Measurements from ENCODE around the gene MTFR2.
"Not testable (repeated sequence)": the region's sequence is repeated elsewhere in the genome, so short reads cannot be mapped to it uniquely, and the experiment has no call there.

MTFR2 gene

DNA sequence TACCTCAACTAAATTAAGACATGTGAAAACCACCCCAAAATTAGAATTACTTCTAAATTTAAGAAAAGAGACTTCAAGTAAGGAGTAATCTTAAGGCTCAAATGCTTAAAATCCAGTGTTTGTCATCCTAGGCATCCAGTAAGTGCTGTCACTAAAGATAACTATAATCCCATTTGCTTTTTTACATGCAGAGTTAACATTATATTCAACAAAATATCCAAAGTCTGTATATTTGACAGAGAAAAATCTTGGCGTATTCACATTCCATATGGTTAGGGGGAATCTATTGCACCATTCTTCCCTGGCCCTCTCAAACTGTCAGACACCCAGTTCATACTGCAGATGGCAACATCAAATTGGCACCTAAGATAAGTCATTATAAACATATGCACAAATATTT lies 17.4 kb downstream of the MTFR2 start:
- DNase-seq = no peak

DNA sequence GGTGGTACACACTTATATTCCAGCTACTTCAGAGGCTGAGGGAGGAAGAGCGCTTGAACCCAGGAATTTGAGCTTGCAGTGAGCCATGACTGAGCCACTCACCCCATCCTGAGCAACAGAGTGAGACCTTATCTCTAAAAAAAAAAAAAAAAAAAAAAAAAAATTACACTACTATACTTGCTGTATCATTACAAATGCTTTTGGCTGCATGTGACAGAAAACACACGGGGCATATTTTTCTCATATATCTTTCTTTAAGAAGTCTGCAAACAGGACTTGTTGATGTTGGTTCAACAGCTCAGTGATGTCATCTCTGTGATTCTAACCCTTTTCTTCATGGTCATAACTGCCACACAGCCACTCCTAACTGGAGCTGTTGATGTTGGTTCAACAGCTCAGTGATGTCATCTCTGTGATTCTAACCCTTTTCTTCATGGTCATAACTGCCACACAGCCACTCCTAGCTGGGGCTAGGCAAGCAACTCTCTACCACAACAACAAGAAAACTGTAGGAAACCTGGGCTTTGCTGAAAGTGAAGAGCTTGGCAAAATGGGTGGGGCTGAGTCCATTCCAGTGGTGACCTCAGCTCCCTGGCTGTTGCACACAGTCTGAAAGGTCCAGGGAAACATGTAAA lies 19.8 kb downstream of the MTFR2 start:
- no peak for DNase-seq

DNA sequence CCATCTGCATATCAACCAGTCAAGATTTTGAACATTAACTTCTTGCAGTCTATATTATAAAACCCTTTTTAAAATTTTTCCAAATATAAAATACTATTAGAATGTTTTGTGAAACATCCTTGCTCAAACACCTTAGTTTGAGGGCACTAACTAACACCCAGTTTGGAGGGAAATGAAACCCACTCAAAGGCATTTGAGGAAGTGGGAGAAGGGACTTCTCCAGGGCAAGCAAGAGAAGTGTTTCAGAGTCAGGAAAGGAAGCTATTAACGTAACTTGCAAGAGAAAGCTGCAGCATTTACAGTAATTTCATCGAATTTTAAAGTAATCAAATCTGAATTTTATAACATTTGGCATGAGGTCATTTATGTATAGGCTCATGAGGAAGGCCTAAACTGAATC lies 21.3 kb downstream of the MTFR2 start:
- DNase-seq = no peak

DNA sequence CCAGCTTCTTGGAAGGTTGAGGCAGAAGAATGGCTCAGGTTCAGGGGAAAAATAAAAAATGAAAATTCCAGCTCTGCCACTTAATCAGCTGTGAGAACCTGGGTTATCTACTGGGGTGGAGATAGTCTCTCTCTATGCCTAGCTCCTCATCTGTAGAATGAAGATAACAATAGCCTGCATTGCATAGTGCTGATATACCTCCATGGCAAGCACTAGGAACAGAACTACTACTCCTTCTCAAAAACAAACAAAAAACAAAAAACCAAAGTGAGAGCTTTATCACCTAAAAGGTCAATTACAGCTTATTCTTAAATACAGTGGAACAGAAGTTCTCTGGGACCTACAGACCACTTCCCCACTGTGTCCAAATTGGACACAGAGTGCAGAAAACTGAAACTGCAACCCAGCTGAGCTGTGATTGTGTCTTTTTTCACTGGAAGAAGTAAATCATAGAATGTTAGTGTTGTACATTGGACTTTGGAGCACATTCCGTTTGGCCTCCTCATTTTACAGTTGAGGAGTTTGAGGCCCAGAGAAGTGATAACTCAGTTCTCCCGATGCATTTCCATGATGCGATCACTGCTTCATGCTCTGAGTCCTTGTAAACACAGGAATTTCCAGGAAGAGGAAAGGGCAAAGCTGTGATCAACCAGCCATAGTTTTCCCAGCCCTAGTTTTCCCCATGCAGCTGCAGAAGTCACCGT lies 23.3 kb downstream of the MTFR2 start:
- DNase-seq = no peak

DNA sequence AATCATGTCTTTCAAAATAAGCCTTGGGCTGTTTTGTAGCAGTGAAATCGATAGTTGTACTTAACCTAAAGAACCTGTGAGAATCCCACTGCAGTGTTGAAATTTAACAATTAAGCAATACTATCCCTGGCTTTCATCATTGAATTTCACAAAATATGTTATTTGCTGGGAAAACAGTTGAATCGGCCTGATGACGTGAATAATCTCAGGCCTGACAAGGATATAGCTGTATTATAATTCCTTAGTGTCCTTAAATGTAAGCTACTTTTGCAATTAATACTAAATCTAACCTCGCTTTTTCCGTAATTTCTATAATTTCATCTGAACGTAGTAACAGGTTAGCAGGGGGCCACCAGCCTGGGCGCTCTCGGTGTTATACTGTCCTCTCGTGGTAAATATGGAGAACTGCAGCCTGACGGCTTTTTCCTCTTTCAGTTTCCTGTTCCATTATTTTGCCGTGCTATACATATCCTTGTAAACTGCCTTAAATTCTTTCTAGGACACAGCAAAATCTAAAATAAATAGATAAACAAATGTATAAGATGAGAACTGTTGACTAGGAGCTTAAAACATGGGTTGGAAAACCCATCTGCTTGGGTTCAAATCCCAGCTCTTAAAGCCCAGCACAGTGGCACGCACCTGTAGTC lies 24.0 kb downstream of the MTFR2 start:
- DNase-seq = peak; percentile 62

DNA sequence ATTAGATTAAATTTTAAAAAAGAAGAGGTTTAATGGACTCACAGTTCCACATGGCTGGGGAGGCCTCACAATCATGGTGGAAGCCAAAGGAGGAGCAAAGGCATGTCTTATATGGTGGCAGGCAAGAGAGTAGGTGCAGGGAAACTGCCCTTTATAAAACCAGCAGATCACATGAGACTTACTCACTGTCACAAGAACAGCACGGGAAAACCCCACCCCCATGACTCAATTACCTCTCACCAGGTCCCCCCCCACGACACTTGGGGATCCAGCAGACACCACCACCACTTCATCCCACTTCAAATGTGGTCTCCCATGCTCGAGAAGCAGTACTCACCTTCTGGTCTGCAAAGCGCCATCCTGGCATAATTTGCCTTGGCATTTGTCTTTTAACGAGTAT lies 24.6 kb downstream of the MTFR2 start:
- no peak for DNase-seq

DNA sequence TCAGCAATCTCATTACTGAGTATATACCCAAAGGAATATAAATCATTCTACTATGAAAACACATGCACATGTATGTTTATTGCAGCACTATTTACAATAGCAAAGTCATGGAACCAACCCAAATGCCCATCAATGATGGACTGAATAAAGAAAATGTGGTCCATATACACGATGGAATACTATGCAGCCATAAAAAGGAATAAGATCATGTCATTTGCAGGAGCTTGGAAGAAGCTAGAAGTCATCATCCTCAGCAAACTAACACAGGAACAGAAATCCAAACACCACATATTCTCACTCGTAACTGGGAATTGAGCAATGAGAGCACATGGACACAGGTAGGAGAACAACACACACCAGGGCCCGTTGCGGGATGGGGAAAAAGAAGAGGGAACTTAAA lies 25.1 kb downstream of the MTFR2 start:
- not testable (repeated sequence) for DNase-seq

DNA sequence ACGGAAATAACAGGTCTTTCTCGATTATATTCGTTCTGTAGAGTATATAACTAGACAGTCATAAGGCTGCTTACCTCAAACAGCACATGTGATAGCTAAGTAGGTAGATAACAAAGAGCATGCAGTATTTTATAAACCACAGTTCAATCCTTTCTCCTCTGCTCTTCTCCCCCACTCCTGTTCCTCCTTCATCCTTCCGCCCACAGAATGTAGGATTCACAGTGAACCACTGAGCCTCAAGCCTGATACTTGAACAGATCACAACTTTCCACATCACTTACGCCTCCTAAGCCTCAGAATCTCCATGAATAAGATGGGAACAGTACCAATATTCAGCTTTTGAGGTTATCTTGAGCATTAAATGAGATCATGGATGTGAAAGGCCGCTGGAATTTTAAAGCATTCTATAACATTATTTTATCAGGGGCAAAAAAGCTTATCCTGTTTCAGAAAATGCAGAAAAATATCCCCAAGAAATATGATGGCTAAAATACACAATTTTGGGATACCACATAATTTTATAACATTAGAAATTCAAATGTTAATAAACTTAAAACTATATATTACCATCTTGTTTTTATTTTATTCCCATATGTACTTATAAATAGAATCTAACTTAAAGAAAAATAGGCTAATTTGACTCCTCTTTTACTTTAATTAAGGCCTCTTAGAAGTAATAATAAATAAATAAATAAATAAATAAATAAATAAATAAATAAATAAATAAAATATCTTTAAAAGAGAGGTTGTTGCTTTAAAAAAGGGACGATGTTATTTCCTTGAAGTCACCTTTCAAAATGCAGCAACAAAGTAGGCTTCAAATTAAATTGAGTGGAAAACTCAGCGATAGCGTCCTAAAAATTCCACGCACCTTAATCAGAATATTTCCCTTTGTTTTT lies 33.4 kb downstream of the MTFR2 start:
- no peak for DNase-seq

DNA sequence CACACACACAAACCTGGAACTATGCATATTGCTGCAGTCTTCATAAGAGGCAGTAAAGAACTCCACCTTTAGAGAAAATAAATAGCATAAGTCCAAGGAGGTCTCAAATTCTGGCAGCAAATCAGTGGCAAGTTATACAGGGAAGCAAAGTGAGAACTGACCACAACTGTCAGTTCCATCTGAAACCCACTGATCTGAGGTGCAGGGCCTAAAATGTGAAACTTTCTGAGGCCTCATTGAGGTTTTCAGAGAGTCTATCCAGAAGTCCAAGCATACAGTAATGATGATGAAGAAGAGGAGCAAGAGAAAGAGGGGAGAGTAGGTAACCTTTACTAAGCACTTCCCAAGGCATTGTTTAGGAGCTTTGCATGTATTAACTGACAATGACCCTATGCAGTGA lies 36.3 kb downstream of the MTFR2 start:
- no peak for DNase-seq

DNA sequence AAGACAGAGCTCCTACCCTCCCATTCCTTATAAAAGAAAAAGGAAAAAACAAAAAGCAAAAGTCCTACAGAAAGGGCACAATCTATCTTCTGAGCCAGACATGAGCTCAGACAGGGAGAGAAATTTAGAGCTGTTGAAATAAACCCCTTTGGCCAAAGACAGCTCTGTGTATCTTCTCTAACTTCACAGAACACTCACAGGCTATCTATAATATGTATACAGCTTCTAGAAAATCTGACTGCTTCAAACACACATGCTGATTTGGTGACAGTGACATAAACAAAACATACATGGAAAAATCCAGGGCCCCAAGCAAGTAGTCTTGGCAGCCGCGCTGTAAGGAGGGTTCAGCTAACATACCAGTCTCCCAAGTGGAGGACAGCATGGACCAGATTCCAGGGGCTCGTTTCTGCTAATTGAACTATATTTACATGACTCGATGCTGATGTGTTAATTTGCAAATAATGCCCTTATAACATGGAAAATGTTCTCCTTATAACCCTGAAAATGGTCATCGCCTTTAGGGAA lies 37.0 kb downstream of the MTFR2 start:
- DNase-seq = no peak

DNA sequence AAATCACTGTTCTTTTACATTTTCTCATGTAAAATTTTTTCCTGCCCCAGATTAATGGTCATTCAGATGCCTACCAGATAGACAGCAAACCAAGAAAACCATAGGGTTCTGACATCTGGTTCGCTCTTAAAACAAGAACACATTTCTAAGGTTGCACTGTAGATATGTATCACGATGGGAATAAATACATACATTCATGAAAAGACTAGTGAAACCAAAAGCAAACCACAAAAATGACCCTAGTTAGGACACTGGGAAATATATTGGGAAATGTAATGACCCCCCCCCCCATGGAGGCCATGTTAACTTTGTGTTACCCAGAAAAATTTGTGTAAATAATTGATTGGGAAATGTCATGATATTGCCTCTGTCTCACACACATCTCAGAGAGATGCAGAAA lies 37.5 kb downstream of the MTFR2 start:
- DNase-seq = no peak

DNA sequence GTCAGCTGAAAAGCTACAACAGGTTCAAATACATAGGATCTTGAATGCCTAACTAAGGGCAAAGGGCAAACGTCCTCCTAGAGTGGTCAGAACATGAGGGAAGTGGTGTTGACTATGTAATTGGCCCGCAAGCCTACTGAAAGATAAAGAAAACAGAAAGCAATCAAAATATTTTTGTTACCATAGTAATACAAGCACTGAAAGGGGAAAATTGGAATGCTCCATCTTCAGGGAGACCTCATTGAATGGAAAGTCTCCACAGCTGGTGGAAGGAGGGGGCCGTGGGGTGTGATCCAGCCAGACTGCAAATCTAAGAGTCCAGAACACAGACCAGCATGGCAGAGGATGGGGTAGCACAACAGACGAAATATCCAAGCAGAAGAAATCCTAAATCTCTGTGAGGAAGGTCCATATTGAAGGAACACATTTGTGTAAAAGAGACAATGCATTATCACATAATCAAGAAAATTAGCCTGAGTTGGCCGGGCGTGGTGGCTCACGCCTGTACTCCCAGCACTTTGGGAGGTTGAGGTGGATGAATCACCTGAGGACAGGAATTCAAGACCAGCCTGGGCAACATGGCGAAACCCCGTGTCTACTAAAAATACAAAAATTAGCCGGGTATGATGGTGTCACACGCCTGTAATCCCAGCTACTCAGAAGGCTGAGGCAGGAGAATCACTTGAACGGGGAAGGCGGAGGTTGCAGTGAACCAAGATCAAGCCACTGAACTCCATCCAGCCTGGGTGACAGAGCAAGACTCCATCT lies 39.5 kb downstream of the MTFR2 start:
- no peak for DNase-seq

DNA sequence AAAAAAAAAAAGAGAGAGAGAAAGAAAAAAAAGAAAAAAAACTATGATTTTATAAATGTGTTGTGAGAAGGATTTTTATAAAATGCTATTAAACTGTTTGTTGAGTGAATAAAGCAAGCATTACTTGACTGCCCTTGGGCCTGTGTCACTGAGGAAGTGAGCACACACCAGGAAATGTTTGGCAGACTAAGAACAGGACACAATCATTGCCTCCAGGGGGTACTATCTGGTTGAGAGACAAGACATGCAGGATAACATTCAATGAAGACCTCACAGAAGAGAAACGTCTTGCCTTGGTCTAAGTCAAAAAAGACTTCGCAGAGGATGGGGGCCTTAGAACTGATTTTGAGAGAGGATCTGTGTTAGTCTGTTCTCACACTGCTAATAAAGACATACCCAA lies 40.6 kb downstream of the MTFR2 start:
- no peak for DNase-seq

DNA sequence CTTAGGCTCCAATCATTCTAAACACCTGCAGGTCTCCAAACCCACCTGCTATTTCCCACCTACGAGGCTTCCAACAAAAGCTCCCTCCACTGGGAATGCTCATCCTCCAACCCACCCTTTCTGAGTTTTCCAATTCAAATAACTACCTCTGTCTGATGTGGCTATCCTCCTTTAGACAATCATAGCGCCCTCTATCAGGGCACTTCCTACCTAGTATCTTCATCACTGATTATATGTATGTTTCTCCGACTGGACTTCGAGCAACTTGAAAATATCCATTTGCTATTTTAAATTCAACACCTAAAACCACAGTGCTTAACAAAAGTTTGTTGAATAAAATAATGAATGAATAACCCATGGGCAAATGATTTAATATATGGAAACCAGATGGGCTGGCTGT lies 41.3 kb downstream of the MTFR2 start:
- no peak for DNase-seq

DNA sequence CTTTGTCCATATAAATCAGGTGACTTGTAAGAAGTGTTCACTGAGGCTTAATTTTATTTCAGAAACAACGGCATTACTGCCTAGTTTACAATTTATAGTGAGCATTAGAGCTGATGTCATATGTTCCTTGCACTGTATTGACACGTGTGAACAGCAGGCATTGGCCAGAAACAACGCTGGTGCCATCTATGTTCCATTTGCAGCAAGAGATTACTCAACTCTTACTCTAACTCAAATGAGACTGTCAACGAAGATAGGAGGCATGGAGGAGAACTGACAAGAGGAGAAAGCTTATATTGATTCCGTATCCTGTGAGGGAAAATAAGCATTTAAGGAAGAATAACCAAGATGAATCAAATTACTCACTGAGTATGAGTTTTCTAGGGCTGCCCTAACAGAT lies 48.4 kb downstream of the MTFR2 start:
- DNase-seq = no peak

DNA sequence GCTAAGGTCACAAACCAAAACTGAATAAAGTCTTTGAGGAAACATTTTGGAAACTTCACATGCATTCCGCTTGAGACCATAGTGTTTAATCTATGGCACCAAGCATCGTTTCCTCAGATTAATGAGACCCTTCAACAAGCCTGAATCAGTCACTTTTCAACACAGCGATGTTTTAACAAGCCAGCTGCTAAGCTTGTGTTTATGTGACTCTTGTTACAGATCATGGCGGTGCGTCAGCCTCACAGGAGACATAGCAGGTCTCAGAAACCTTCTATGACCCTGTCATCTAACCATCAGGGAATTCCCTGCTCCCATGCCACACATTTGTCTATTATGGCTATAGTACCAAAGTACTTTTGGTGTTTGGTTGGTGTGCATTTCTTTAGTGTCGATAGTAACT lies 57.2 kb downstream of the MTFR2 start:
- DNase-seq = no peak

DNA sequence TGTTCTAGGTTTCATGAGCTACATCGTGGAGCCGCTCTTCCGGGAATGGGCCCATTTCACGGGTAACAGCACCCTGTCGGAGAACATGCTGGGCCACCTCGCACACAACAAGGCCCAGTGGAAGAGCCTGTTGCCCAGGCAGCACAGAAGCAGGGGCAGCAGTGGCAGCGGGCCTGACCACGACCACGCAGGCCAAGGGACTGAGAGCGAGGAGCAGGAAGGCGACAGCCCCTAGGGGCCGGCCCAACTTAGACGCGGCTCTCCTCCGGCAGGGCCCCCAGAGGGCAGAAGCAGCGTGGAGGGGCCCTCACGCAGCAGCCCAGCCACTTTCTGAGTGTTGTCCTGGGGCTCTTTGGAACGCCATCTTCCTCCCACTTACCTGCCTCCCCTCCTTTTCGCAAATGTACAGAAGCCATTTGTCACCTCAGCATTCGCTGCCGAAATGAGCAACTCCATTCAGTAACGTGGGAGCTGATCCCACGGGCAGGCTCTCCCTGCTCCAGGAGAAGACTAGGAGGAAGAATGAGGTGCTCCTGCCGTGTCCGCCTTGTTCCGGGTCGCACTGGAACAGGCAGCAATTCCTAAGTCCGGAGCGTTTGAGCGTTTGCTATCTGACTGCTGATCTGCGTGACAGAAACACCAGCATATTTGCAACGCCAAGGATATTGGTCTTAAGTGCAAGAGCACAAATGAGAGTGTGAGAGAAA lies 58.4 kb downstream of the MTFR2 start:
- no peak for DNase-seq

DNA sequence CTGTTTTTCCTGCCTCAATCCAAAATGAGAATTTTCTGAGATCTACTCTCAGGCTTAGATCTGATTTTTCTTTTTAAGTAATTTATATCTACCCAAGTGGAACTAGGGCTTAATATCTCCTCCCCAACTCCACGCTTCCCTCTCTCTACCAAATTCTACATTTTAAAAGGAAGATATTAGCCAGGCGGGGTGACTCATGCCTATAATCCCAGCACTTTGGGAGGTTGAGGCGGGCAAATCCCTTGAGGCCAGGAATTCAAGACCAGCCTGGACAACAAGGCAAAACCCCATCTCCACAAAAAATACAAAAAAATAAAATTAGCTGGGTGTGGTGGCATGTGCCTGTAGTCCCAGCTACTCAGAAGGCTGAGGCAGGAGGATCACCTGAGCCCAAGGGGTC lies 61.0 kb downstream of the MTFR2 start:
- no peak for DNase-seq

DNA sequence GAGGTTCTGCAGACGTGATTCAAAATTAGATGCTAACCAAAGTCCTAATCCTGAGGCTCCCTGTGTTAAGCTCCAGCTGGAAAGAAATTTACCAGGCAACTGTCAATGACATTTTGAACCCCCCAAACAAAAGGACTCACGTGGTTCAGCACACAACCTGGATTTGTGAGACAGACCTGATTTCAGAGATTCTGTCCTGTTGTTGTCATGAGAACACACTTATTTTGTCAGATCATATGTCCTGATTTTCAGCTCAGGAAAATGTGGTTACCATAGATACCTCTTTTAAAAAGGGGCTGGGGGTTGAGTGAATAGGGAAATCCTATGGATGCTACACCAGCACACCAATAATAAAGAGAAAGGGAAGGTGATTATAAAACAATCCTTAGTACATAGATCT lies 61.6 kb downstream of the MTFR2 start:
- no peak for DNase-seq

DNA sequence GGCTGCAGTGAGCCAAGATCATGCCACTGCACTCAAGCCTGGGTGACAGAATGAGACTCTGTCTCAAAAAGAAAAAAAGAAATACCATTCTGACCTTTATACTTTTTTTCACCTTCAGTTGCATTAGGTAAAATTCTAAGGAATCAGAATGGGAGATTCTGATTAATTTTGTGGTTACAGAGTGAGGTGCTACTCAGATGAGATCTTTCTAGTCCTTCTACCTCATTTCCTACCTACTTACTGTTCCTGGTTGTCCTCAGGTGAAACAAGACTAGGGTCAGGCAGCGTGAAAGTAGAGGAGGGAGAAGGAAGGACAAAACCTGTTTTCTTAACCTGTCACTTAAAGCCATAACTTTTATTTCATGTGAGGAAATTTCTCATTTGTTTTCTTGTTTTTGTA lies 63.7 kb downstream of the MTFR2 start:
- no peak for DNase-seq

DNA sequence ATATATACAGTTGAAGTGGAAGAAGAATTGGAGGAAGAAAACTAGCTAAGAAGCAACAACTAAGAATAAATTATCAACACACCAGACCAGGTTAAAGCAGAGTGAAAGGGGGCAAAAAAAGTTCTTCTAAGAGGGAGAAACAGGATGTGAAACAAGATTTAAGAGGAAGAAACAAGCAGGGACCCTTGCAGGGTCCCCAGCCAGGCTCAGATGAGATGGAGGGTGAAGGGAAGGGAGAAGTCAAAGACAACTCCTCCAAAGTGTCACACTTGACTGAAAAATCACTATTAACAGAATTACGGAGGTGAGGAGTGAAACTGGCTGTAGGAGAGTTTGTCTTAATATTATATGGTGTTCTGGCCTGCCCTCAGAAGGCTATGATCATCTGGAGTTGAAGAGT lies 65.4 kb downstream of the MTFR2 start:
- no peak for DNase-seq

DNA sequence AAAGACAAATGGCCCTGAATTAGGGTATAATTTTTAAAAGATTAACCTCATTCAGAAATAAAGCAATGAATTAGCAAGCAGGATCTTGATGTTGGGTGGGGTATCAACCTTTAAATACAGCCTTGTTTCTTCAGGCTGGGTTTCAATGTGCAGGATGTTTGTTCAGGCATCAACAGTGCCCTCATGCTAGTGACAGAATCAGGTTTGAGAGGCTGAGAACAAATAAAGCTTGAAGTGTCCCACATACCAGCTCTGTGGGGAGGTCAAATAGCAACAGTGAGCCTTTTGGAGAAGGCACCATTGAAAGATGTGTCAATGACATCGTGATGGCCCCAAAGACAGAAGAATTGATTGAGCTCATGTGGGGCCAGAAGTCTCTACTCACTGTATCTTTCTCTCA lies 68.2 kb downstream of the MTFR2 start:
- DNase-seq = no peak
